Epithelial cell of esophagus (primary cell): ENCODE measurements around the gene CDC42EP4.

Experiments used
- DNase-seq: peaks from one replicate; pipeline ENCODE4 v3.0.0; 2010; ENCODE audit warnings: low read depth
- H3K4me3 ChIP-seq: 2 replicates; pipeline ENCODE4 v1.5.1; 2011; ENCODE audit warnings: mild to moderate bottlenecking, low read length, control low read depth
- TF ChIP-seq, protein P1 (sequence below): IDR thresholded peaks from 2 replicates; pipeline ENCODE4 v1.5.1; 2011; ENCODE audit warnings: low read depth, mild to moderate bottlenecking, low read length, control low read depth, inconsistent platforms; ENCODE audit not compliant: insufficient read depth; ENCODE audit errors: missing control alignments

The CDC42EP4 gene

DNA sequence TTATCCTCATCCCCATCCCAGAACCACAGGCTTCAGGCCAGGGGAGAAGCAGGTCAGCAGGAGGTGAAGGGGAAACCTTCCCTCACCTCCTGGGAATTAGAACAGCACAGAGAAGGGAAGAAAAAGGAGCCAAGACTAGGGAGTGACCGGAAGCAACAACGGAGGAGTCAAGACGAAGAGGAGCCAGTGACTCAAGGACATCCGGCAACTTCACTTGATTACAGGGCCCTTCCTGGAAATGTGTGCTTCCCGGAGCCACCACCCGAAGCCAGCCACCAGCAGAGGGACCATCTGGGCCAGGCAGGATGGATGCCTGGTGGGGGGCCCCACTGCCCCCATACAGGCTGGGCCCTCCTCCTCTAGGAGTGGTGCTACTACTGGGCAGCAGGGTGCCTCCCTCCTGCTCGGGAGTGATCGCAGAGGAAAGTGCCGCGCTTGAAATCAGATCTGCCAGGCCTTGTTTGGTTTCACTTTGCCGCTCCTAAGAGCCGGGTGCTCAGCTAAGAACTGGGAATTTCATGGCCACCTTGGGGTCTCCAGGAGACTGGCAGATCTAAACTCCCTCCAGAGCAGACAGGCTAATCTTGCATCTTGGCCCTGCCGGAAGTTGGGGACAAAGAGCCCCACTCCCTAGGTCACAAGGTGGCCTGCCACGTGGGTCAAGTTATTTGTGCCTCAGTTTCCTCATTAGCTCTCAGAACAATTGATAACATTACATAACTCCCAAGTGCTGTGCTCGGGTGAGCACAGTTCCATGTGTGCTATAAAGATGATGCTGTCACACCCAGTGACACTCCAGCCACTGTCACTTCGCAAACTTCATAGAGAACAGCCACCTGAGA is 6.6 kb downstream of the CDC42EP4 start:
- H3K4me3 ChIP-seq, result peak overlapping the region; percentile 33
- TF ChIP-seq, protein P1, sequence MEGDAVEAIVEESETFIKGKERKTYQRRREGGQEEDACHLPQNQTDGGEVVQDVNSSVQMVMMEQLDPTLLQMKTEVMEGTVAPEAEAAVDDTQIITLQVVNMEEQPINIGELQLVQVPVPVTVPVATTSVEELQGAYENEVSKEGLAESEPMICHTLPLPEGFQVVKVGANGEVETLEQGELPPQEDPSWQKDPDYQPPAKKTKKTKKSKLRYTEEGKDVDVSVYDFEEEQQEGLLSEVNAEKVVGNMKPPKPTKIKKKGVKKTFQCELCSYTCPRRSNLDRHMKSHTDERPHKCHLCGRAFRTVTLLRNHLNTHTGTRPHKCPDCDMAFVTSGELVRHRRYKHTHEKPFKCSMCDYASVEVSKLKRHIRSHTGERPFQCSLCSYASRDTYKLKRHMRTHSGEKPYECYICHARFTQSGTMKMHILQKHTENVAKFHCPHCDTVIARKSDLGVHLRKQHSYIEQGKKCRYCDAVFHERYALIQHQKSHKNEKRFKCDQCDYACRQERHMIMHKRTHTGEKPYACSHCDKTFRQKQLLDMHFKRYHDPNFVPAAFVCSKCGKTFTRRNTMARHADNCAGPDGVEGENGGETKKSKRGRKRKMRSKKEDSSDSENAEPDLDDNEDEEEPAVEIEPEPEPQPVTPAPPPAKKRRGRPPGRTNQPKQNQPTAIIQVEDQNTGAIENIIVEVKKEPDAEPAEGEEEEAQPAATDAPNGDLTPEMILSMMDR, result peak; percentile 24
- peak; percentile 56 for DNase-seq

DNA sequence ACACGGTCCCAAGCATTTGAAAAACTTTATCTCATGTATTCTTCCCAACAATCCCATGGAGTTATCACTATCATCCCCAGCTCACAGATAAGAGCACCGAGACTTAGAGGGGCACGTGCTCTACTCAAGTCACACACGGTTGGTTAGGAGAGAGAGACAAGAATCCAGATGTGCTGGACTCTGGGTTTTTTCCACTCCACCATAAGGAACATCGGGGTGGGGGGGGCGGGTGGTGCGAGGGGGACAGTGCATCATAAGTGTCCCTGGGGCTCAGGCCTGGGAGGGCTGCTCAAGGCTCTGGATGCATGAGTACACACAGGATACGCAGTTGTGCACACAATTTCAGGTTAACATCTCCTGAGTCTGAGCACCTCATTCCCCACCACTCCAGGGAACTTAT is 7.4 kb downstream of the CDC42EP4 start:
- TF ChIP-seq, protein P1, result no peak
- no peak for DNase-seq
- no peak overlapping the region for H3K4me3 ChIP-seq

DNA sequence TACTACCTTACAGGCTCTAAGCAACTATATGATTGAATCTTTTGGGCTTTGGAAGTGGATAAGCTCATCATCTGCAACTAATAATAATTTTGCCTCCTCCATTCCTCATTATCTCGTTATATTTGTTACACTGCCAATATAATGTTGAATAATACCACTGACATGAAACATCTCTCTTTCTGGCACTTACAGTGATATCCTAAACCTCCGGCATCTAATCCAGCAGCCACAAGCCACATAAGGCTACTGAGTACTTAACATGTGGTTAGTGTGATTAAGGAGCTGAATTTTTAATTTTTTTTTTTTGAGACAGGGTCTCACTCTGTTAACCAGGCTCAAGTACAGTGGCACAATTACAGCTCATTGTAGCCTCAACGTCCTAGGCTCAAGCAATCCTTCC is 9.6 kb downstream of the CDC42EP4 start:
- no peak overlapping the region for H3K4me3 ChIP-seq
- TF ChIP-seq, protein P1, result no peak
- no peak for DNase-seq

DNA sequence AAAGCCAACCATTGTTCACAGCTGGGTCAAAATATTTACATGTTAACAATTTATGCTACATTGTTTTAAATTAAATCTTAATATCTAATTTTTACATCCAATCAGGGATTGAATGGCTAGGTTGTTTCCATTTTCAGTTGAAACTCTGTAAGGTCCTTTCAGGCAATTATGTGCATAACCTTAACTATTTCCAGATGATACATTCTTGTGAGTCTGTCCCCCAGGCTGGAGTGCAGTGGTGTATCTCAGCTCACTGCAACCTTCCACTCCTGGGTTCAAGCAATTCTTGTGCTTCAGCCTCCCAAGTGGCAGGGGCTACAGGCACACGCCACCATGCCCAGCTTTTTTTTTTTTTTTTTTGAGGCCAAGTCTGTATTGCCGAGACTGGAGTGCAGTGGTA is 10.4 kb downstream of the CDC42EP4 start:
- TF ChIP-seq, protein P1, result no peak

DNA sequence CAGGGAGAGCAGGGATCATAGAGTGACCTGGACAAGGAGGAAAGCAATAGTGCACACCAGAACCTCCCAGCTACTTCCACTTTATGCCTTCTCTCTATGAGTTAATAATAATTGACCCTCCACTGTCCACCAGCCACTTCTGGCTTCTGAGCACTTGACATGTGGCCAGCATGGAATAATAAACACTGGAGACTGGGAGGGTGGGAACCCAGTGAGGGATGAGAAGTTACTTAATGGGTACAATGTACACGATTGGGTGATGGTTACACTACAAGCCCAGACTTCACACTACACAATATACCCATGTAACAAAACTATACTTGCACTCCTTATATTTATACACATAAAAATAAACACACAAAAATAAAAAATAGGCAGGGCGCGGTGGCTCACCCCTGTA is 11.4 kb downstream of the CDC42EP4 start:
- no peak for DNase-seq
- TF ChIP-seq, protein P1, result no peak
- no peak overlapping the region for H3K4me3 ChIP-seq

More for the DNA sequence above, 10.4 kb downstream of the CDC42EP4 start:
- H3K4me3 ChIP-seq, result no peak overlapping the region
- DNase-seq, result no peak

DNA sequence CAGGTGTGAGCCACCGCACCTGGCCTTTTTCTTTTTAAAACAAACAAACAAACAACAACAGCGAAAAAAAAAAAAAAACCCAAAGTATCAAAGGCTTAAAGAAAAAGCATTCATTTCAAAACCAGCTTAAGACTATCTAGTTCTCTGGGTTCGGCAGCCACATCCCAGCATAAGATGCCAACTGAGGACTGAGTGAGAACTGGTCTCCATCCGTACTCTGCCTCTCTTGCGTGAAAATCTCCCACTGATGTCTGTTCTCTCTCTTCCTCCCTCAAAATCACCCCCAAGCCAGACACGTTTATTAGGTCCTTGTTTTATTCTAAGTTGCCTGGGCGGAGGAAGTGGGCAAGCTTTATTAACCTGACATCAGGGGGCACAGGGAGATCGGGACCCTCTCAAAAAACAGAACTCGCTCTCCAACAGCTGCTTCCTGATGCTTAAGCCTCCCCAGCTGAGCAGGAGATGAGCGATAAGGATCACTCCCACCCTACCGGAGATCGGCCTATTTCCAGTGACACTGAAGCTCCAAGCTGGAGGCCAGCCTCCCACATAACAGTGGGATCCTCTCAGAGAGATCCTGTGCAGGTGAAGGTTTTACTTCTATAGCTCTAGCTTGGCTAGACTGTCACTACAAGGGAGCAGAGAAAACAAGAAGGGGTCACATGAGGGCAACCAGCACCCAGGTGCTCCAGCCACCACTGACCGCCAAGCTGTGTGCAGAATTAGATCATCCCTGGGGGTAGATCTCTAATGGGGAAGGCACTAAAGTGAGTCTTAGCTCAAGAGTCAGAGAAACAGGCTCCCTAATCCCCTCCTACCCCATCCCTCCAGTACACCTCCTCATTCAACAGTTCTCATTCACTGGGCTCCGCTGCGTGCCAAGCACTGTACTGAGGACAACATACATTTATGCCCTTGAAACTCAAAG is 13.6 kb downstream of the CDC42EP4 start:
- DNase-seq, result no peak
- TF ChIP-seq, protein P1, result no peak
- no peak overlapping the region for H3K4me3 ChIP-seq
